OCI-LY1 (cell line): ENCODE data around the gene PBOV1.

Source experiments
- H2AFZ ChIP-seq: fragments of 200-600 bp; sonication (generic), shearing (Covaris generic); 2 replicates; pipeline ENCODE4 v1.6.0; 2014; ENCODE audit warnings: antibody characterized with exemption, mild to moderate bottlenecking, low read length
- H3F3A ChIP-seq: fragments of 200-600 bp; sonication (generic), shearing (Covaris generic); 2 replicates; pipeline ENCODE4 v1.6.0; 2014; ENCODE audit warnings: mild to moderate bottlenecking, antibody characterized with exemption, low read length, moderate library complexity; ENCODE audit not compliant: insufficient read depth
- H3K27ac ChIP-seq: fragments of 200-600 bp; sonication (generic); 2 replicates; pipeline ENCODE4 v1.5.1; 2014; ENCODE audit warnings: low read length, mixed run types, mild to moderate bottlenecking, low read depth; ENCODE audit not compliant: poor library complexity, severe bottlenecking
- H3K27me3 ChIP-seq: fragments of 200-600 bp; sonication (generic); 2 replicates; pipeline ENCODE4 v1.6.0; 2014; ENCODE audit warnings: antibody characterized with exemption, mild to moderate bottlenecking, low read length, moderate library complexity; ENCODE audit not compliant: insufficient read depth
- H3K36me3 ChIP-seq: fragments of 200-600 bp; sonication (generic); 2 replicates; pipeline ENCODE4 v1.6.1; 2014; ENCODE audit warnings: mild to moderate bottlenecking, antibody characterized with exemption, low read length, moderate library complexity, mixed read lengths; ENCODE audit not compliant: insufficient read depth
- H3K4me1 ChIP-seq: fragments of 200-600 bp; sonication (generic); 2 replicates; pipeline ENCODE4 v1.5.1; 2014; ENCODE audit warnings: mild to moderate bottlenecking, low read length, moderate library complexity; ENCODE audit not compliant: insufficient read depth, severe bottlenecking
- H3K4me2 ChIP-seq: fragments of 200-600 bp; sonication (generic), shearing (Covaris generic); 2 replicates; pipeline ENCODE4 v1.6.1; 2014; ENCODE audit warnings: low read length
- H3K4me3 ChIP-seq: fragments of 200-600 bp; sonication (generic); 2 replicates; pipeline ENCODE4 v1.5.1; 2014; ENCODE audit warnings: low read length, low read depth, mild to moderate bottlenecking, mixed read lengths; ENCODE audit not compliant: poor library complexity, severe bottlenecking
- H3K79me2 ChIP-seq: fragments of 200-600 bp; shearing (Covaris generic); 2 replicates; pipeline ENCODE4 v1.6.1; 2016; ENCODE audit warnings: mixed run types, low read length, mixed read lengths; ENCODE audit not compliant: insufficient read depth
- H3K9ac ChIP-seq: fragments of 200-600 bp; sonication (generic), shearing (Covaris generic); 2 replicates; pipeline ENCODE4 v1.6.1; 2014; ENCODE audit warnings: mild to moderate bottlenecking, low read length, mixed read lengths
- H3K9me2 ChIP-seq: fragments of 200-600 bp; sonication (generic), shearing (Covaris generic); 2 replicates; pipeline ENCODE4 v1.6.1; 2014; ENCODE audit warnings: low read depth, mild to moderate bottlenecking, low read length, mixed read lengths
- H3K9me3 ChIP-seq: fragments of 200-600 bp; shearing (Covaris generic); 2 replicates; pipeline ENCODE4 v1.6.1; 2014; ENCODE audit warnings: low read length, mixed read lengths
- H4K20me1 ChIP-seq: fragments of 200-600 bp; sonication (generic), shearing (Covaris generic); 2 replicates; pipeline ENCODE4 v1.6.0; 2016; ENCODE audit warnings: mild to moderate bottlenecking, low read length; ENCODE audit not compliant: insufficient read depth
- CTCF ChIP-seq: fragments of 200-600 bp; sonication (generic), shearing (Covaris generic); IDR thresholded peaks from 2 replicates; pipeline ENCODE4 v1.5.1; 2017; ENCODE audit warnings: mild to moderate bottlenecking, antibody characterized with exemption, low read length, moderate library complexity, mixed read lengths
- EZH2 ChIP-seq: fragments of 200-600 bp; sonication (generic), shearing (Covaris generic); IDR thresholded peaks from 2 replicates; pipeline ENCODE4 v1.8.0; 2017; ENCODE audit warnings: borderline replicate concordance, mixed run types, mild to moderate bottlenecking, antibody characterized with exemption, low read length, moderate library complexity, mixed read lengths

Gene PBOV1

GRCh38 chr6:138263963-138264362 is 45.7 kb upstream of the PBOV1 start:
- Histone ChIP-seq H3K4me2 (no peak overlapping the region), H3K4me3 (no peak overlapping the region), H3F3A (no peaks in the 10 kb centered on the region), H3K9me3 (no peaks in the 10 kb centered on the region), H3K79me2 (no peaks in the 10 kb centered on the region), H3K9me2 (no peaks in the 10 kb centered on the region), H3K4me1 (no peaks in the 10 kb centered on the region), H3K27me3 (no peaks in the 10 kb centered on the region), H2AFZ (no peak overlapping the region), H3K36me3 (no peaks in the 10 kb centered on the region), H3K27ac (no peak overlapping the region), H4K20me1 (no peaks in the 10 kb centered on the region), H3K9ac (no peak overlapping the region)
- TF ChIP-seq CTCF: no peak
- TF ChIP-seq EZH2: no peak

- Histone ChIP-seq H3K27me3 (no peaks in the 10 kb centered on the region), H4K20me1 (no peaks in the 10 kb centered on the region), H2AFZ (no peak overlapping the region), H3K9me3 (no peaks in the 10 kb centered on the region), H3K36me3 (no peaks in the 10 kb centered on the region), H3K4me1 (no peaks in the 10 kb centered on the region), H3K9ac (no peak overlapping the region), H3K27ac (no peak overlapping the region), H3K4me2 (no peak overlapping the region), H3K79me2 (no peaks in the 10 kb centered on the region), H3F3A (no peaks in the 10 kb centered on the region), H3K9me2 (no peaks in the 10 kb centered on the region), H3K4me3 (no peak overlapping the region)
- TF ChIP-seq CTCF (no peak), EZH2 (no peak)
Measured at GRCh38 chr6:138261116-138261780, 43.0 kb upstream of the PBOV1 start.

GRCh38 chr6:138258991-138259390 is 40.7 kb upstream of the PBOV1 start:
- Histone ChIP-seq H4K20me1 (no peaks in the 10 kb centered on the region), H3K4me2 (no peak overlapping the region), H3K27me3 (no peaks in the 10 kb centered on the region), H3K27ac (no peak overlapping the region), H3K9ac (no peak overlapping the region), H3K4me1 (no peaks in the 10 kb centered on the region), H3K4me3 (no peak overlapping the region), H3F3A (no peaks in the 10 kb centered on the region), H2AFZ (no peak overlapping the region), H3K9me3 (no peaks in the 10 kb centered on the region), H3K36me3 (no peaks in the 10 kb centered on the region), H3K9me2 (no peaks in the 10 kb centered on the region), H3K79me2 (no peaks in the 10 kb centered on the region)
- no peak for TF ChIP-seq CTCF
- TF ChIP-seq EZH2: no peak
